Measurements from ENCODE around the gene SFMBT2.

The SFMBT2 gene

GRCh38 chr10:7243139-7243538 is 167.7 kb downstream of the SFMBT2 start:
- no peak overlapping the region for H3K27ac ChIP-seq
- TF ChIP-seq CTCF (IDR thresholded peaks at IDR 0.05) = no peak
- TF ChIP-seq ZFX (IDR thresholded peaks at IDR 0.05; ENCODE audit: borderline replicate concordance) = no peak

- no peak overlapping the region for H3K27ac ChIP-seq
- TF ChIP-seq ZFX (IDR thresholded peaks at IDR 0.05; ENCODE audit: borderline replicate concordance) = no peak
- TF ChIP-seq CTCF (IDR thresholded peaks at IDR 0.05) = no peak
Observed at GRCh38 chr10:7239312-7239985, 171.4 kb downstream of the SFMBT2 start.

GRCh38 chr10:7235376-7235775 is 175.5 kb downstream of the SFMBT2 start:
- TF ChIP-seq ZFX (IDR thresholded peaks at IDR 0.05; ENCODE audit: borderline replicate concordance) (no peak), CTCF (IDR thresholded peaks at IDR 0.05) (no peak)
- H3K27ac ChIP-seq = peak overlapping the region; percentile 98

- peak overlapping the region; percentile 98 for H3K27ac ChIP-seq
- TF ChIP-seq ZFX (IDR thresholded peaks at IDR 0.05; ENCODE audit: borderline replicate concordance) = no peak
- TF ChIP-seq CTCF (IDR thresholded peaks at IDR 0.05) = no peak
Observed at GRCh38 chr10:7234109-7234508, 176.7 kb downstream of the SFMBT2 start.

- no peak for TF ChIP-seq ZFX (IDR thresholded peaks at IDR 0.05; ENCODE audit: borderline replicate concordance)
- no peak for TF ChIP-seq CTCF (IDR thresholded peaks at IDR 0.05)
- H3K27ac ChIP-seq = peak overlapping the region; percentile 98
Observed at GRCh38 chr10:7233259-7233991, 177.4 kb downstream of the SFMBT2 start.

GRCh38 chr10:7231509-7232414 is 179.1 kb downstream of the SFMBT2 start:
- TF ChIP-seq ZFX (IDR thresholded peaks at IDR 0.05; ENCODE audit: borderline replicate concordance) = no peak
- no peak for TF ChIP-seq CTCF (IDR thresholded peaks at IDR 0.05)
- peak overlapping the region; percentile 98 for H3K27ac ChIP-seq
